HCT116 (cell line): Measurements from ENCODE around the gene FMOD. TPM values are rescaled to one million over a fixed set of nuclear protein-coding genes. Genes with fewer than 3 reads are reported as not detected.

Experiments used
- ATAC-seq: fragments of 200-7000 bp; cut with Tn5 transposase; 2 replicates; pipeline ENCODE4 v1.9.1; 2020; ENCODE audit warnings: mild to moderate bottlenecking, moderate library complexity
- BruUV-seq: library from RNA; stranded (reverse); fragments of 400-500 nt; replicated peaks from 2 replicates; lab custom pipeline; 2021; lab: Mats Ljungman, UMichigan
- CTCF ChIA-PET: fragments of 300-600 bp; sonication (Branson Sonifier 250); formaldehyde crosslinking; loops from one replicate; lab custom pipeline; 2021; ENCODE audit warnings: antibody characterized with exemption; lab: Charles Lee
- POLR2A ChIA-PET: fragments of 300-600, 350-600 bp; sonication (Branson Sonifier 250); formaldehyde crosslinking; loops from one replicate; lab custom pipeline; 2021; ENCODE audit warnings: antibody characterized with exemption; lab: Charles Lee
- RAD21 ChIA-PET, 2 experiments: fragments of 300-600 bp; sonication (Branson Sonifier 250); formaldehyde crosslinking; loops; one replicate each; lab custom pipeline; 2023; ENCODE audit warnings: low total read pairs in 2 of 2; ENCODE audit not compliant: uncharacterized antibody in 2 of 2, unreplicated experiment in 2 of 2, low non-redundant PET in 1 of 2; lab: Charles Lee
- DNase-seq: peaks from one replicate; pipeline ENCODE4 v3.0.0-alpha.2; 2010; ENCODE audit warnings: low read depth, low spot score
- H2AFZ ChIP-seq: fragments of 200-600 bp; shearing (Covaris generic), sonication (generic); 2 replicates; pipeline ENCODE4 v1.6.1; 2017; ENCODE audit warnings: low read depth, mixed run types, mixed read lengths, antibody characterized with exemption, low read length; ENCODE audit not compliant: poor library complexity, severe bottlenecking
- H3K27ac ChIP-seq: 2 replicates; pipeline ENCODE4 v1.5.1; 2012; ENCODE audit warnings: low read depth, low read length
- H3K27me3 ChIP-seq: fragments of 200-600 bp; sonication (generic); 2 replicates; pipeline ENCODE4 v1.6.1; 2016; ENCODE audit warnings: mixed run types, low read length, mixed read lengths; ENCODE audit not compliant: insufficient read depth
- H3K36me3 ChIP-seq, 2 experiments: fragments of 200-500 bp in 1 of 2; fragments of 200-600 bp in 1 of 2; sonication (Bioruptor generic) in 1 of 2; sonication (generic) in 1 of 2; 2 replicates each; pipeline versions ENCODE4 v1.5.1 to v1.6.1; 2014 to 2016; ENCODE audit warnings: low read length in 2 of 2, inconsistent platforms in 1 of 2, mixed read lengths in 1 of 2, mixed run types in 1 of 2; ENCODE audit not compliant: insufficient read depth in 2 of 2, control insufficient read depth in 1 of 2
- H3K4me1 ChIP-seq, 2 experiments: fragments of 200-600 bp in 1 of 2; sonication (generic) in 1 of 2; 2 replicates each; pipeline versions ENCODE4 v1.5.1 to v1.6.1; 2012 to 2017; ENCODE audit warnings: low read length in 2 of 2, inconsistent platforms in 1 of 2, mild to moderate bottlenecking in 1 of 2, mixed read lengths in 1 of 2, mixed run types in 1 of 2, moderate library complexity in 1 of 2; ENCODE audit not compliant: insufficient read depth in 2 of 2, control insufficient read depth in 1 of 2
- H3K4me2 ChIP-seq: fragments of 200-600 bp; sonication (generic); 2 replicates; pipeline ENCODE4 v1.6.1; 2017; ENCODE audit warnings: mixed run types, low read length, mixed read lengths
- H3K4me3 ChIP-seq, 2 experiments: fragments of 200-600 bp in 1 of 2; sonication (generic) in 1 of 2; replicated peaks in 1 of 2; 2 replicates each; pipeline ENCODE4 v1.5.1; 2011 to 2016; ENCODE audit warnings: low read length in 2 of 2, control low read depth in 1 of 2, low read depth in 1 of 2, mild to moderate bottlenecking in 1 of 2, mixed read lengths in 1 of 2, mixed run types in 1 of 2
- H3K79me2 ChIP-seq: fragments of 200-600 bp; sonication (generic); 2 replicates; pipeline ENCODE4 v1.6.1; 2017; ENCODE audit warnings: mild to moderate bottlenecking, mixed run types, low read length, moderate library complexity, mixed read lengths; ENCODE audit not compliant: insufficient read depth
- H3K9ac ChIP-seq: fragments of 200-600 bp; sonication (generic); 2 replicates; pipeline ENCODE4 v1.6.1; 2016; ENCODE audit warnings: low read length, mixed read lengths
- H3K9me2 ChIP-seq: fragments of 200-600 bp; sonication (generic), shearing (Covaris generic); 2 replicates; pipeline ENCODE4 v1.6.1; 2017; ENCODE audit warnings: mixed run types, mild to moderate bottlenecking, moderate library complexity; ENCODE audit not compliant: insufficient read depth
- H3K9me3 ChIP-seq, 2 experiments: fragments of 200-500 bp in 1 of 2; fragments of 200-600 bp in 1 of 2; sonication (Bioruptor generic) in 1 of 2; sonication (generic) in 1 of 2; 2 replicates each; pipeline ENCODE4 v1.6.1; 2014 to 2017; ENCODE audit warnings: low read length in 2 of 2, mixed read lengths in 2 of 2, inconsistent platforms in 1 of 2, low read depth in 1 of 2, mild to moderate bottlenecking in 1 of 2, mixed run types in 1 of 2, moderate library complexity in 1 of 2; ENCODE audit not compliant: control insufficient read depth in 1 of 2, insufficient read depth in 1 of 2
- H4K20me1 ChIP-seq: fragments of 200-600 bp; sonication (generic), shearing (Covaris generic); 2 replicates; pipeline ENCODE4 v1.6.1; 2017; ENCODE audit warnings: mixed run types, mild to moderate bottlenecking, moderate library complexity; ENCODE audit not compliant: insufficient read depth
- EGR1 ChIP-seq: IDR thresholded peaks from 2 replicates; pipeline ENCODE4 v1.6.1; 2012; ENCODE audit warnings: low read depth
- ELF1 ChIP-seq: IDR thresholded peaks from 2 replicates; pipeline ENCODE4 v1.6.1; 2012; ENCODE audit warnings: low read depth, borderline replicate concordance
- EZH2 ChIP-seq: fragments of 200-600 bp; sonication (generic); IDR thresholded peaks from 2 replicates; pipeline ENCODE4 v1.6.1; 2017; ENCODE audit warnings: antibody characterized with exemption, mixed run types
- EZH2phosphoT487 ChIP-seq: fragments of 200-600 bp; IDR thresholded peaks from 2 replicates; pipeline ENCODE4 v1.6.1; 2018; ENCODE audit warnings: antibody characterized with exemption, borderline replicate concordance
- JUND ChIP-seq: IDR thresholded peaks from 2 replicates; pipeline ENCODE4 v1.6.1; 2012
- POLR2AphosphoS5 ChIP-seq: IDR thresholded peaks from 2 replicates; pipeline ENCODE4 v1.6.1; 2011; ENCODE audit warnings: mild to moderate bottlenecking, low read depth, low read length, moderate library complexity
- SP1 ChIP-seq: IDR thresholded peaks from 2 replicates; pipeline ENCODE4 v1.6.1; 2012; ENCODE audit warnings: low read depth
- SRF ChIP-seq: IDR thresholded peaks from 2 replicates; pipeline ENCODE4 v1.6.1; 2012; ENCODE audit warnings: low read depth
- YY1 ChIP-seq: IDR thresholded peaks from 2 replicates; pipeline ENCODE4 v1.6.1; 2011; ENCODE audit warnings: low read length, low read depth, moderate library complexity, mild to moderate bottlenecking; ENCODE audit not compliant: insufficient replicate concordance; ENCODE audit errors: extremely low read depth
- ZNF274 ChIP-seq: fragments of 200-500 bp; sonication (Bioruptor generic); IDR thresholded peaks from 2 replicates; pipeline ENCODE4 v1.6.1; 2014; ENCODE audit warnings: mild to moderate bottlenecking, low read depth, low read length, inconsistent platforms
- intact Hi-C: fragments of 100-400 bp; cut with micrococcal nuclease; formaldehyde crosslinking; loops from 2 replicates; pipeline ENCODE4 v1.10.0; 2022
- total RNA-seq: library from RNA; stranded (reverse); gene quantifications from one replicate; pipeline ENCODE4 v1.2.1, GENCODE V29; 2021; ENCODE audit not compliant: unreplicated experiment
- TF ChIP-seq, protein P1 (sequence below): IDR thresholded peaks from 2 replicates; pipeline ENCODE4 v1.6.1; 2011; ENCODE audit warnings: mild to moderate bottlenecking, low read length, moderate library complexity; ENCODE audit not compliant: insufficient replicate concordance; ENCODE audit errors: extremely low read depth
- TF ChIP-seq, protein P2 (sequence below): IDR thresholded peaks from 2 replicates; pipeline ENCODE4 v1.6.1; 2012; ENCODE audit warnings: low read depth

Gene FMOD
- total RNA-seq, 1 experiment from 2014 or later, result not detected

DNA sequence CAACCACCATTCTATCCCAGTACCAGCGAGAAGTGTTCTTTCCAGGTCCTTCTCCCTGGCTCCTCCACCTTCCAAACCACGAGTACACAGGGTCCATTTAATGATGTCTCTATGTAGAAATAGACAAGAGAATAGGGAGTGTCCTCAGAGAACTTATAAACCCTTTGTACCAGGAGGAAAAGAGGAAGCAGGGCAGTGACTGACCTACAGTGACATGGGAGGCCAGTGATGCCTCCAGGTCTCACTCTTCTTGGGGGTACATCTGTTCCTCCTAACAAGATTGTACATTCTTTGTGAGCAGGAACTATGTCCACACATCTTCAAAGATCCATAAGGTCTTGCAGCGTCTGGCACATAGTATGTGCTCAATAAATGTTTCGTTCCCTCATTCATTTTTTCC lies 18.7 kb upstream of the FMOD start:
- ChIA-PET POLR2A (no interaction called here), RAD21 (no interaction called here), CTCF (no interaction called here)
- Histone ChIP-seq H3K36me3 (no peaks in the 10 kb centered on the region), H3K4me3 (no peak overlapping the region), H3K4me1 (no peaks in the 10 kb centered on the region), H3K9me3 (no peaks in the 10 kb centered on the region), H3K9ac (no peak overlapping the region), H3K9me2 (no peaks in the 10 kb centered on the region), H3K27me3 (peaks cover 18% of the 10 kb centered on the region), H4K20me1 (no peaks in the 10 kb centered on the region), H3K4me2 (no peak overlapping the region), H2AFZ (no peak overlapping the region), H3K79me2 (no peaks in the 10 kb centered on the region), H3K27ac (no peak overlapping the region)
- ATAC-seq (no peak), DNase-seq (no peak)
- no TSS peak for BruUV-seq
- intact Hi-C loops, result no loop called here
- no peak for TF ChIP-seq SRF
- no peak for TF ChIP-seq ELF1
- no peak for TF ChIP-seq POLR2AphosphoS5
- no peak for TF ChIP-seq EZH2phosphoT487
- TF ChIP-seq, protein P1, sequence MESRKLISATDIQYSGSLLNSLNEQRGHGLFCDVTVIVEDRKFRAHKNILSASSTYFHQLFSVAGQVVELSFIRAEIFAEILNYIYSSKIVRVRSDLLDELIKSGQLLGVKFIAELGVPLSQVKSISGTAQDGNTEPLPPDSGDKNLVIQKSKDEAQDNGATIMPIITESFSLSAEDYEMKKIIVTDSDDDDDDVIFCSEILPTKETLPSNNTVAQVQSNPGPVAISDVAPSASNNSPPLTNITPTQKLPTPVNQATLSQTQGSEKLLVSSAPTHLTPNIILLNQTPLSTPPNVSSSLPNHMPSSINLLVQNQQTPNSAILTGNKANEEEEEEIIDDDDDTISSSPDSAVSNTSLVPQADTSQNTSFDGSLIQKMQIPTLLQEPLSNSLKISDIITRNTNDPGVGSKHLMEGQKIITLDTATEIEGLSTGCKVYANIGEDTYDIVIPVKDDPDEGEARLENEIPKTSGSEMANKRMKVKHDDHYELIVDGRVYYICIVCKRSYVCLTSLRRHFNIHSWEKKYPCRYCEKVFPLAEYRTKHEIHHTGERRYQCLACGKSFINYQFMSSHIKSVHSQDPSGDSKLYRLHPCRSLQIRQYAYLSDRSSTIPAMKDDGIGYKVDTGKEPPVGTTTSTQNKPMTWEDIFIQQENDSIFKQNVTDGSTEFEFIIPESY, result no peak
- TF ChIP-seq EGR1, result no peak
- TF ChIP-seq, protein P2, sequence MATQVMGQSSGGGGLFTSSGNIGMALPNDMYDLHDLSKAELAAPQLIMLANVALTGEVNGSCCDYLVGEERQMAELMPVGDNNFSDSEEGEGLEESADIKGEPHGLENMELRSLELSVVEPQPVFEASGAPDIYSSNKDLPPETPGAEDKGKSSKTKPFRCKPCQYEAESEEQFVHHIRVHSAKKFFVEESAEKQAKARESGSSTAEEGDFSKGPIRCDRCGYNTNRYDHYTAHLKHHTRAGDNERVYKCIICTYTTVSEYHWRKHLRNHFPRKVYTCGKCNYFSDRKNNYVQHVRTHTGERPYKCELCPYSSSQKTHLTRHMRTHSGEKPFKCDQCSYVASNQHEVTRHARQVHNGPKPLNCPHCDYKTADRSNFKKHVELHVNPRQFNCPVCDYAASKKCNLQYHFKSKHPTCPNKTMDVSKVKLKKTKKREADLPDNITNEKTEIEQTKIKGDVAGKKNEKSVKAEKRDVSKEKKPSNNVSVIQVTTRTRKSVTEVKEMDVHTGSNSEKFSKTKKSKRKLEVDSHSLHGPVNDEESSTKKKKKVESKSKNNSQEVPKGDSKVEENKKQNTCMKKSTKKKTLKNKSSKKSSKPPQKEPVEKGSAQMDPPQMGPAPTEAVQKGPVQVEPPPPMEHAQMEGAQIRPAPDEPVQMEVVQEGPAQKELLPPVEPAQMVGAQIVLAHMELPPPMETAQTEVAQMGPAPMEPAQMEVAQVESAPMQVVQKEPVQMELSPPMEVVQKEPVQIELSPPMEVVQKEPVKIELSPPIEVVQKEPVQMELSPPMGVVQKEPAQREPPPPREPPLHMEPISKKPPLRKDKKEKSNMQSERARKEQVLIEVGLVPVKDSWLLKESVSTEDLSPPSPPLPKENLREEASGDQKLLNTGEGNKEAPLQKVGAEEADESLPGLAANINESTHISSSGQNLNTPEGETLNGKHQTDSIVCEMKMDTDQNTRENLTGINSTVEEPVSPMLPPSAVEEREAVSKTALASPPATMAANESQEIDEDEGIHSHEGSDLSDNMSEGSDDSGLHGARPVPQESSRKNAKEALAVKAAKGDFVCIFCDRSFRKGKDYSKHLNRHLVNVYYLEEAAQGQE, result no peak
- TF ChIP-seq YY1, result no peak
- TF ChIP-seq ZNF274, result no peak
- no peak for TF ChIP-seq SP1
- no peak for TF ChIP-seq EZH2
- TF ChIP-seq JUND, result no peak
